ENCODE measurements around the gene MTHFD2L. TPM values are rescaled to one million over a fixed set of nuclear protein-coding genes. Genes with fewer than 3 reads are reported as not detected.
A peak's percentile ranks its signal among the peaks of the same experiment; 100 is the strongest.

Gene MTHFD2L
- total RNA-seq, 1 donor from 2014 or later, result 11.0 TPM

DNA sequence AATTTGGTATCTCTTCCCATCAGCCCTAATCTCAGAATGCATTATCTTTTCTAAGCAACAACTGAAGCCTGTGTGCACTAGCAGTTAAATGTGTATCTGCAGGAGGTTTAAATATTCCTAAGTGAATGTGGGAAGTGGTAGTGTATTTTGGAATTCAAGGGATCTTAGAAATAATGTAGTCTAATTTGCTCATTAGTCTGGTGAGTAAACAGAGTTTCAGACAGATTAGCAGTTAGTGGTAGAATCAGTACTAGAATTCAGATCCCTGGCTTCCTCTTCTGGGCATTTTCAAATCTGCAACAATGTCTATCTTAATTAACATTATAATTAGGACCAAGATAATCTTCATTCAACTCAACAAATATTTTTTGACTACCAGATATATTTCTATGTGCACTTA is 47.2 kb upstream of the MTHFD2L start:
- TF ChIP-seq, protein P1, sequence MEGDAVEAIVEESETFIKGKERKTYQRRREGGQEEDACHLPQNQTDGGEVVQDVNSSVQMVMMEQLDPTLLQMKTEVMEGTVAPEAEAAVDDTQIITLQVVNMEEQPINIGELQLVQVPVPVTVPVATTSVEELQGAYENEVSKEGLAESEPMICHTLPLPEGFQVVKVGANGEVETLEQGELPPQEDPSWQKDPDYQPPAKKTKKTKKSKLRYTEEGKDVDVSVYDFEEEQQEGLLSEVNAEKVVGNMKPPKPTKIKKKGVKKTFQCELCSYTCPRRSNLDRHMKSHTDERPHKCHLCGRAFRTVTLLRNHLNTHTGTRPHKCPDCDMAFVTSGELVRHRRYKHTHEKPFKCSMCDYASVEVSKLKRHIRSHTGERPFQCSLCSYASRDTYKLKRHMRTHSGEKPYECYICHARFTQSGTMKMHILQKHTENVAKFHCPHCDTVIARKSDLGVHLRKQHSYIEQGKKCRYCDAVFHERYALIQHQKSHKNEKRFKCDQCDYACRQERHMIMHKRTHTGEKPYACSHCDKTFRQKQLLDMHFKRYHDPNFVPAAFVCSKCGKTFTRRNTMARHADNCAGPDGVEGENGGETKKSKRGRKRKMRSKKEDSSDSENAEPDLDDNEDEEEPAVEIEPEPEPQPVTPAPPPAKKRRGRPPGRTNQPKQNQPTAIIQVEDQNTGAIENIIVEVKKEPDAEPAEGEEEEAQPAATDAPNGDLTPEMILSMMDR (IDR thresholded peaks at IDR 0.05), result no peak
- H3K4me3 ChIP-seq, result no peak overlapping the region
- no peaks in the 10 kb centered on the region for H3K36me3 ChIP-seq
- DNase-seq, result no peak
- H3K4me1 ChIP-seq, result peaks cover 42% of the 10 kb centered on the region
- ATAC-seq, result no peak
- no peaks in the 10 kb centered on the region for H3K9me3 ChIP-seq
- H3K27ac ChIP-seq, result peak overlapping the region; percentile 76
- no peaks in the 10 kb centered on the region for H3K27me3 ChIP-seq (ENCODE audit: low read depth)
- intact Hi-C loops (cut with DNase I), result no loop called here

GRCh38 chr4:74111306-74111975 is 46.5 kb upstream of the MTHFD2L start:
- Histone ChIP-seq H3K4me1 (peaks cover 44% of the 10 kb centered on the region), H3K27me3 (ENCODE audit: low read depth) (no peaks in the 10 kb centered on the region), H3K27ac (peak overlapping the region; percentile 76), H3K9me3 (no peaks in the 10 kb centered on the region), H3K36me3 (no peaks in the 10 kb centered on the region), H3K4me3 (no peak overlapping the region)
- TF ChIP-seq, protein P1 (IDR thresholded peaks at IDR 0.05), result no peak
- intact Hi-C loops (cut with DNase I), result no loop called here
- ATAC-seq (no peak), DNase-seq (no peak)

DNA sequence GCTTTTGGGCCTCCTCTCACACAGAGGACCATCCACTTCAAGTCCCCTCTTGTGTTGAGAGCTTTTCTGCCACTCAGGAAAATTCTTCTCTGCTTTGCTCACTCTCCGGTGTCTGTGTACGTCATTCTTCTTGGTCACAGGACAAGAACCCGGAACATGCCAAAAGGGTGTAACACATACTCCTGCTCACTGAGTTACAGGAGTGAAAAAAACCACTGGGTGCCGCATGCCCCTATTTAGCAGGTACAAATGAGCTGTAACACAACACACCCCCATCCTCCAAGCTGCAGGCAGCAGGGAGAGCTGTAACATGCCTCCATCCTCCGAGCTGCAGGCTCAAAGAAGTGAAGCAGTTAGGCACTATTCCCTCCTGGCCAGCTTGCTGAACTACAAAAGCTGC is 45.9 kb upstream of the MTHFD2L start:
- no peaks in the 10 kb centered on the region for H3K27me3 ChIP-seq (ENCODE audit: low read depth)
- DNase-seq (peak; percentile 55), ATAC-seq (peak; percentile 87 to 92)
- H3K4me3 ChIP-seq, result no peak overlapping the region
- H3K4me1 ChIP-seq, result peaks cover 50% of the 10 kb centered on the region
- peak overlapping the region; percentile 76 for H3K27ac ChIP-seq
- TF ChIP-seq, protein P1 (IDR thresholded peaks at IDR 0.05), result no peak
- intact Hi-C loops (cut with DNase I), result no loop called here
- no peaks in the 10 kb centered on the region for H3K36me3 ChIP-seq
- no peaks in the 10 kb centered on the region for H3K9me3 ChIP-seq

DNA sequence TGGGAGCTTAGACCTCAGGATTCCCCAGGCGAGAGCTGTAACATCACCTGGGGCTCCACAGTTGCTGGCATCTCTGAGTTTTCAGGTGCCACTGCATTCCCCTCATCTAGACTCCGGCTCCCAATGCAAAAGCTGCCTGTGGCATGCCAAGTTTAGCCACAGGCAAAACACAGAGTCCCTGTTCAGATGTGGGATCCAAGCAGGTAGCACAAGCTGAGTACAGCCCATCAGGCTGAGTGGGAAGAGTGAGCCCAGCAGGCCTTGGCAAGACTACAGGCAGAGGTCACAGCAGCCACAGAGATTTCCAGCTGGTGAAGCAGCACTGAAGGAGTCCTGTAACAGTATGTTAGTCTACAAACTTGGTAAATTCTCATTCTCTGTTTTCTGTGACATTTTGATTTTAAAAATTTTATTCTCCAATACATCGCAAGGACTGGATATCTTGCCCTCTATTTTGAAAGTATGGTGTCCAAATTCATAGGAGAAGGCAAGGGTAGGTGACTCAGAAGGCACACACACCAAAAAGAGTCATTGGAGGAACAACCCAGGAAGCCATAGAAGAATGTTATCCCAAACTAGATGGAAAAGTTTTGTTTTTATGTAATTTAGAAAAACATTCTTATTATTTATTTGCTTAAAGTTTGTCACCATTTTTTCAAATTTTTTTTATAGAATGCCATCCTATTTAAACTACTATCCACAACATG is 45.4 kb upstream of the MTHFD2L start:
- peaks cover 55% of the 10 kb centered on the region for H3K4me1 ChIP-seq
- intact Hi-C loops (cut with DNase I), result no loop called here
- ATAC-seq (peak in 1 of 2 donors; percentile 5), DNase-seq (no peak)
- H3K4me3 ChIP-seq, result no peak overlapping the region
- TF ChIP-seq, protein P1 (IDR thresholded peaks at IDR 0.05), result no peak
- no peaks in the 10 kb centered on the region for H3K9me3 ChIP-seq
- H3K27me3 ChIP-seq (ENCODE audit: low read depth), result no peaks in the 10 kb centered on the region
- H3K36me3 ChIP-seq, result no peaks in the 10 kb centered on the region
- H3K27ac ChIP-seq, result peak overlapping the region; percentile 76

DNA sequence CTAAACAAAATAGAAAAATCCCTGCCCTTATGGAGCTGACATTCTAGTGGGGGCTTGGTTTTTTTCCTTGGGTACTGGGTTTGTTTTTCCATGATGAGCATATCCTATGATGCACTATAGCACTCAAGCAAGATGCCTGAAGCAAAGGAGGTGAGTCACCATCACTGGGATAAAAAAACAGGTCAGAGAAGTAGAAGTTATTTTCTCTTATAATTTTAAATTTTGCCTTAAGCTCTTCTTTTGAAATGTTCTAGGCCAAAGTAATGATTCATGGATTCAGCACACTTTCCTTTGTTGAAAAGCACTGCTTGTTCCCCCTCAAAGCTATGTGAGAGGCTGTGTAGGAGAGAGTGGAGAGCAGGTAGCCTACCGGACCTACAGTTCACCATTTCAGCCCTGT is 43.7 kb upstream of the MTHFD2L start:
- no peak for ATAC-seq
- intact Hi-C loops (cut with DNase I), result no loop called here
- no peaks in the 10 kb centered on the region for H3K9me3 ChIP-seq
- DNase-seq, result no peak
- H3K4me3 ChIP-seq, result no peak overlapping the region
- TF ChIP-seq, protein P1 (IDR thresholded peaks at IDR 0.05), result no peak
- H3K4me1 ChIP-seq, result peaks cover 47% of the 10 kb centered on the region
- no peaks in the 10 kb centered on the region for H3K36me3 ChIP-seq
- no peak overlapping the region for H3K27ac ChIP-seq
- H3K27me3 ChIP-seq (ENCODE audit: low read depth), result no peaks in the 10 kb centered on the region

Measured in lower lobe of right lung (tissue), 2 donors.